NCI-H82 treated with DMSO at 0.1 percent for 48 hours (cell line): ENCODE measurements around the gene CEP78.

Experiments
- DNase-seq: peaks from one replicate; lab custom pipeline; 2025; ENCODE audit not compliant: unreplicated experiment; lab: John Stamatoyannopoulos, UW

Gene CEP78

DNA sequence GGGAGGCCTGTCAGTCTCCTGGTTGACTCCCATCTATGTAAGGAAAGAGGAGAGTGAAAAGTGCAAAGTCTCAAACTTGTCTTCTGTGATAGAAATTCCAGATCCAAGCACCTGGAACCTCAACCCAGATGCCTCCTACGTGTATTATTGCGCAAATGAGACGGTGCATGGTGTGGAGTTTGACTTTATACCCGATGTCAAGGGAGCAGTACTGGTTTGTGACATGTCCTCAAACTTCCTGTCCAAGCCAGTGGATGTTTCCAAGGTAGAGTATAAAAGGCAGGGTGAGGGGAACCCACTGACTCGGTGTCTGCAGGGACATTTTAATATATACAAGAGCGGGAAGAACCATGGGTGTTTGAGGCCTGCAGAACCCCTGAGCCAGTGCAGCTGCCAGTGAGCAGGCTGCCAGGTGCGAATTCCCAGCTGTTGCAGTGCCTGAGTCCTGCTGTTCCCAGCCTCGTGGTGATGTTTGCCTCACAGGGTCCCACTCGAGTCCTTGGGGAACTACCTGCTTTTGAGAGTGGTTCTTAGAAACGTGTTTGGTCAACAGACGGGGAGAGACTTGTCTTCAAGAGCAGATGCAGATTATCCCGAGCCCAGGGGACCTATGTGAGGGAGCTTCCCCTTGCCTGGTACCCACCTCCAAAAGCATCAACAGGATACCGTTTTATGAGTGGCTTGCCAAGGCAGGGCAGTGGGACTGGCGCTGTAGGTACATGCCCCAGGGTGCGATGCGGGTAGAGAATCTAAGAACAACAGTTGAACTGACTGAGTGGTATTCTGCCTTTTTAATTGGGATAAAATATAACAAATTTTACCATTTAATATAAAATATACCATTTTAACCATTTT is 70.6 kb downstream of the CEP78 start:
- no peak for DNase-seq

- no peak for DNase-seq
Measured at GRCh38 chr9:78307360-78307759, 71.5 kb downstream of the CEP78 start.

GRCh38 chr9:78309066-78309465 is 73.2 kb downstream of the CEP78 start:
- DNase-seq: no peak

DNA sequence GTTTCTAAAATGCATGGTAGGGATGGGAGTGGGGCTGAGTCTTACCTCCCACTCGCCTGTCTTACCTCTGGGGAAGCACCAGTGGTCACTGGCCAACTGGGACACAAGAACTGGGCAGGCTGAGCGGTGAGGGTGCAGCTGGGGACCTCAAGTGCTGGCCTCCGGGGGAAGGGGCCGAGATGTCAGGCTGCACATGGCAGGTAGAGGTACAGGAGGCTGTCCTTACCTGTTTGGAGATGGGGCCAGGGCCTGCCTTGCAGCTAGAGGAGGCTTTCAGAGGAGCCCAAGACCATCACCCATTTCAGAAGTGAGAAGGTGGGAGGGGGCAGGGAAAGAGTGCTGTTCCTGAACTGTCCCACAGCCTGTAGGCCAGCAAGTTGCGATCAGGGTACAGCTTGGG is 75.2 kb downstream of the CEP78 start:
- no peak for DNase-seq

- no peak for DNase-seq
Measured at GRCh38 chr9:78311886-78312524, 76.1 kb downstream of the CEP78 start.

DNA sequence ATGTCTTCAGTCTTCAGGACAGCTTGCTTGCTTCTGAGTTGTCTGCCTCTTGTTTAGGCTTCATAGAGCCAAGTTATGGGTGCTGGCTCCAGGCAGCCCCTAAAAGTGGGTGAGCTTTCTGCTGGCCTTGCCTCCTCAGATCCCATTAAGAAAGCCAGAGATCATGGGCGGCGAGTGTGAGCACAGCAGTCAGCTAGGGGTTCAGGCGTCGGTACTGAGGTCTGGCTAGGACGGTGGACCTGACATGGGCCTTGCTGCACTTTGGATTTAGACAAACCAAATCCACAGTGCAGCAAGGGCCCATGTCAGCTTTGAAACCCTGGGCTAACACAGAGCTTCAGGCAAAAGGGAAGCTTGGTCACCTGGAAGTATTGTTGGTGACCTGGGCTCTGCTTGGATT is 78.7 kb downstream of the CEP78 start:
- DNase-seq: no peak

DNA sequence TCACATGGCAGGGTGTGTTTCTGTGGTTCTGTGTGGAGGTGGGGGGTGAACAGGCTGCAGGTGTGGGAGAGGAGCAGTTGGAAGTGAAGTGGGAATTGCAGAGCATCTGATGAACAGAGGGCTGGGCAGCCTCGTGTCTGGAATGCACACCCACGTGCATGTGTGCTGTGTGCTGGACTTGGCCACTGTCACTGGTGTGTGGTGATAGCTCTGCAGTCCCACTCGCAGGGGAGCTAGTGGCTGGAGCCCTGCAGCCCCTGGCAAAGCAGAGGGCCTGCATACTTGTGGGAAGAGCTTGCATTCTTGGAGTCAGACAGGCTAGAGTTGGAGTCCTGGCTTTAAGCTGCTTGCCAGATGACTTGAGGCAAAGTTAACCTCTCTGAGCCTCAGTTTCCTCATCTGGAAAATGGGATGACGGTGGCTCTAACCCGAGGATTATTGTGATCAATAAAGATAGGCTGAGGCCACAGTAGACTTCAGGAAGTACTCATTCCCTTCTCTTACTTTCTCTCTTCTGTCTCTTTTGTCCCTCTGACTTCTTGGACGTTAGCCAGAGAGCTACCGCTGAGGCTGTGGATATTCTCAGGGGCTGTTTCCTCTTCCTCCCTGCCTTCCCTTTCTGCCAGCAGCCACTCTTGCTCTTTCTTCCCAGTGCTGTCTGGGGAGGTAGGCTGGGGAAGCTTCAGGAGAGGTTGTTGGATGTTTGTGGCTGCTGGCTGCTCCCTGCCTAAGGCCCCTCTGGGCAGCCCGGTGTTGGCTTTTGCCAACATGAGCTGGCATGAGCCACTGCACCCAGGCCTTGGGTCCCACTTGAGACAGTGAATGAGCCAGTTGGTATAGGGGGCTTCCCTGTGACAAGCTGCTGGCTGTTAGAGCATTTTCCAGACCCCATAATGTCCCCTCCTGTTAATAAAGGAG is 79.3 kb downstream of the CEP78 start:
- no peak for DNase-seq

DNA sequence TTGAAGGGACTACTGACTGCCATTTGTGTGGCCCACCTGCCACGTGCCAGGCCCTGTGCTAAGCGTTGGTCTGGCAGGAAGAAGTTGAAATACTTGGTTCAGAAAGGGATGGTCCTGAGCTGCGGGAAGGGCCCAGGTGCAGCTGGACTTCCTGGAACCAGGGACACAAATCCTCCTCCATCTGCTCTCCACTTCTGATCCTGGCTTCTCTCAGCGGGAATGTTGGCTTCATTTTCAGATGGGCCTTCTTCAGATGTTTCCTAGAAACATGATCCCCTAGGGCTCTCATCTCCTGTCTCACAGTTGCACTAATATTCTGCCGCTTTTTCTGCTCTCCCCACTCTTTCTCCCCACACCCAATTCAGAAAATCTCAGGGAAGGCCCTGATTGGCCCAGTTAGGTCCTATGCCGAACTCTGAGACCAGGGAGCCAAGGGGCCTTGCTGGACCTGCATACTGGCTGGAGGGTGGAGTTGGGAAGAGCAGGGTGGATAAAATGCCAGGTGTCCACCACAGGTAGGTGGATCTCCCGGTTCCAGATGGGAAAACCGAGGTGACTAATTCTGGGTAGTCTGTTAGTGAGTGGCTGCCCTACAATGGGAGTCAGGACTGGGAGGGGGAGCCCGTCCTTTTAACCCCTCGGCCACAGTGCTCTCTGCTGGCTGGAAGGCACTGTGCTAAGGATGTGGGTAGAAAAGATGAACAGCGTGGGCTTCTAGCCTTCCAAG is 80.5 kb downstream of the CEP78 start:
- no peak for DNase-seq

GRCh38 chr9:78319197-78320029 is 83.5 kb downstream of the CEP78 start:
- DNase-seq: no peak

DNA sequence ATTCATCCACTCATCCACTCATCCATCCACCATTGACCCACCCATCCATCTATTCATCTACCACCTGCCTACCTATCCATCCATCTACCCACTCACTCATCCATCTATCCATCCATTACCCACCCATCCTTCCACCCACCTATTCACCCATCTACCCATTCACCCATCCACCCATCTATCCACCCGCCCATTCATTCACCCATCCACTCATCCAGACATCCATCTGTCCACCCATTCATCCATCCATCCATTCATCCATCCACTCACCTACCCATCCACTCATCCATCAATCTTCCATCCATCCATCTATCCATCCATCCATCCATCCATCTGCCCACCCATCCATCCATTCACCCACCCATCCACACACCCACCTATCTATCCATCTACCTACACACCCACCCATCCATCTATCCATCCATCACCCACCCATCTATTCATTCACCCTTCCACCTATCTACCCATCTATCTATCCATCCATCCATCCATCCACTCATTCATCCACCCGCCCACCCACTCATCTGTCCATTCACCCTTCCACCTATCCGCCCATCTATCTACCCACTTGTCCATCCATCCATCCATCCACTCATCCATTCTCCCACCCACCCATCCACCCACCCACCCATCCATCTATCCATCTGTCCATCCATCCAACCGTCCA is 84.3 kb downstream of the CEP78 start:
- no peak for DNase-seq

DNA sequence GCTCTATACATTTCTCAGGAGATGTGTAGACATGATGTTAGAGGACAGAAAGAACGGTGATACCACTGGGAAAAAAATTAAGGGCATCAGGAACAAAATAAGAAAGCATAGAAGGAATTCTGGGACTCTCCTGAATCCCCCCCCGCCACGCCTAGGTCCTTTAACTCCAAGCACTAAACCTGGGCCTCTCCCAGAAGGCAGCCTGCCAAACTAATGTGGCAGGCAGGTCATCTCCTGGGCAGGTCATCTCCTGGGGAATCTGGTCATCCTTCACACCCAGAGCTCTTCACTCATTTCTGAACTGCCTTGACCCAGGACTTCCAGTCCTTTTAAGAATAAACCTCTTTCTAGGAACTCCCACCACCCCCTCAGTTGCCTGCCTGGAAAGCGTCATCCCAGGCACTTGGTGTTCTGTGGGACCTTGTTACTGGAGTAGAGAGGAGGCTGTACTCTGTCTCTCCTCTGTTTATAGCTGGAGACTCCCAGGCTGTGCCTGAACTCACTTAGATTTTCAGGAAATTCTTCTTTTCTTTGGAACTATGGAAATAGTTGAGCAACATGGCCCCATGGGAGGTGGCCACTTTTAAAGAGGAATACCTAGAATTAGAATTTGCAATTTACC is 85.1 kb downstream of the CEP78 start:
- DNase-seq: no peak

DNA sequence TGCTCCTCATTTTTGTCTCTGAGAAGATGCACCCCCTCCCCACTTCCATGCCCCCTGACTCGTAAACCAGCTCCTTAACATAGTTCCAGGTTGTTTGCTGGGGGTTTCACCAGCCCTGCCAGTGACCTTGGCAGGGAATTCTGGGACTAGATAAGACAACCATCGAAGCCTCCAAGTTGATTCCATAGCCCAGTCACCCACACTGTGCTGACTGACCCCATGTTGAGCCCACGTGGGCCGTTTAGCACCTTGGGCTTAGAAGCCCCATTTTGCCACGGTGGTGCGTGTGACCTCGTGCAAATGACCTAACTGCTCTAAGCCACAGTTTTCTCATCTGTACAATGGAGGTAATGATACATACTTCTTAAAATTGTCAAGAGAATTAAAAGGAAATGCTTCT is 85.6 kb downstream of the CEP78 start:
- DNase-seq: no peak

- no peak for DNase-seq
Measured at GRCh38 chr9:78324068-78324650, 88.3 kb downstream of the CEP78 start.

GRCh38 chr9:78324682-78325081 is 88.8 kb downstream of the CEP78 start:
- no peak for DNase-seq

- no peak for DNase-seq
Measured at GRCh38 chr9:78325343-78325742, 89.5 kb downstream of the CEP78 start.

DNA sequence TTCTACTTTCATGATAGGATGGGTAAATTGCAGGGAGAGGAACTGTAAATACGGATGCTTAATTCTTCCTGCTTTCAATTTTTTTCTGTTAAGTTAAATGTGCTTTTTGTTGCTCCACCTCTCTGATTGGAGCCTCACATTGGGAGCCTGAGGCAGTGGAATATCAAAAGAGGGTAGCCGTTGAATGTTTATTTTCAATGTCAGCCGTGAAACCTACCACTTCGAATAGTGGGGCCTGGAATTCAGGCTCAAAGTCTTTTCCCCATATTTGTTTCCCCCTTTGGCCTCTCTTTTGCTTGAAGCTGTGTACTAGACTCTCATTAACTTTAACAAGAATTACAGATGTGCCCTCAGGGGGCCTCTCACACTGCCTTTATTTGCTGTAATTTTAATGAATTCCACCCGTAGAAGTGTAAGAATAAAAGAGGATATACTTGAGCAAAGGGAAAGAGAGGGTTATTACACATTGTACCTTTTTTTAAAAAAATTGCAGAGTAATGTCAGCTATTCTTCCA is 90.0 kb downstream of the CEP78 start:
- DNase-seq: no peak

DNA sequence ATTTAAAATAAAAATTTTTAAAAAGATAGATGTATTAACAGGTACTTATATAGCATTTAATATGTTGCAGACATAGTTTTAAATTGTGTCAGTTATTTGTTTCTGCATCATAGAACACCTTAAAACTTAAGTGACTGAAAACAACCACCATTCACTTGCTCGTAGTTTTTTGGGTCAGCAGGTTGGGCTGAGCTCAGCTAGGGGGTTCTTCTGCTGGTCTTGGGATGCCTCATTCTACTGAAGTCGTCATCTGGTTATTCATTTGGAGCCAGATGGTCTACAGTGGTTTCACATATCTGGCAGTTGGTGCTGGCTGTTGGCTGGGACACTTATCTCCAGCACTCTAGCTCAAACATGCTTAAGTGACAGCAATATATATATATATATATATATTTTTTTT is 90.7 kb downstream of the CEP78 start:
- no peak for DNase-seq
